ENCODE measurements around the gene SMURF1. TPM values are rescaled to one million over a fixed set of nuclear protein-coding genes. Genes with fewer than 3 reads are reported as not detected.

Gene SMURF1
- total RNA-seq, 1 experiment from 2014 or later: 30.2 TPM

DNA sequence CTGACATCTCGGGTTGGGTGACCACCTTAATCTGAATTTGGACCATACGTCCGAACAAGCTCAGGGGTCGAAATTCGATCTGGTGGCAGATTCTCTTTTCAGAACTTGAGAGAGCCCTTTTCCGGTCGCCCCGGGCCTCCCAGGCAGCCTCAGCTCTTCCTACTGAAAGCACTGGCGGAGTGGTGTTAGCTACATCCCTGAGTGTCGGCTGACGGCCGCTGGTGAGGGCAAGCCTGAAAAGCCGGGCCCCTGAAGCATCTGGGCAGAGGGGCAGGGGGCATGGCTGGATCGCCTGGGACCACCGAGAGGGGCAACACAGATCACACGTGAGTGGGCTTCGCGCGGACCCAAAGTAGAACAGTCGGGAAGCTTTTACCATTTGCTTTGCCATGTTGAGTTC lies 116.1 kb downstream of the SMURF1 start:
- POLR2A ChIA-PET (ENCODE audit: unreplicated experiment): no interaction called here
- Histone ChIP-seq H2AFZ (ENCODE audit: low read length) (no peak overlapping the region), H3K27me3 (ENCODE audit: low read length) (no peaks in the 10 kb centered on the region), H3K4me3 (ENCODE audit: low read length) (no peak overlapping the region), H4K20me1 (ENCODE audit: low read length) (no peaks in the 10 kb centered on the region; the same call in 1 of the 2 replicates), H3K79me2 (ENCODE audit: low read length) (no peaks in the 10 kb centered on the region), H3K4me1 (ENCODE audit: insufficient read depth, low read length) (peaks cover 10% of the 10 kb centered on the region), H3K27ac (ENCODE audit: low read length) (no peak overlapping the region), H3K9me3 (ENCODE audit: low read length) (no peaks in the 10 kb centered on the region), H3K36me3 (ENCODE audit: low read depth, low read length) (peaks cover 46% of the 10 kb centered on the region), H3F3A (ENCODE audit: low read length, unreplicated experiment) (no peaks in the 10 kb centered on the region), H3K9ac (ENCODE audit: low read length) (no peak overlapping the region), H3K9me2 (replicated peaks; ENCODE audit: low read length) (no peaks in the 10 kb centered on the region), H3K4me2 (ENCODE audit: low read length) (no peak overlapping the region)
- BruUV-seq (replicated peaks): no TSS peak
- no peak for TF ChIP-seq EZH2 (IDR thresholded peaks at IDR 0.05; ENCODE audit: low read length, unreplicated experiment)
- TF ChIP-seq EZH2phosphoT487 (IDR thresholded peaks at IDR 0.05; ENCODE audit: borderline replicate concordance, low read length): no peak
- TF ChIP-seq CTCF (conservative IDR thresholded peaks at IDR 0.05; ENCODE audit: low read depth, low read length): no peak
- intact Hi-C loops (cut with micrococcal nuclease): no loop called here
- ATAC-seq (no peak), DNase-seq (no peak)
- CTCF ChIA-PET: no interaction called here

DNA sequence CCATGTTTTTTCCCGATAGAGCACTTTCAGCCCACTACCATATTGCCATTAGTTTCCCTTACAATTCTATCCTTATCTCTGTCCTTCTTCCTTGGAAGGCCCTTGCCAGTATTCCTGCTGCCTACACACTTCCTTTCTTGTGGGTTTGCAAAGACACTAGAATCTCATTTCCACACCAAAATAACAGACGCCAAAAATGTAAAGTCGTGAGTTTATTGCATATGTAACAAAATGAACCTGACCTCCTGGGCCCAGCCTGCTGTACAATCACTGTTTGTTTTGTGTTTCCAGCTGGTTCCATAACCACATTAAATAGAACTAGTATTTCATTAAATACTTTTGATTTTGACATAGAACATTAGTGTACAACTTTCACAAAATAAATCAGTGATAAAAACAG lies 116.7 kb downstream of the SMURF1 start:
- no peaks in the 10 kb centered on the region for H3F3A ChIP-seq (ENCODE audit: low read length, unreplicated experiment)
- peaks cover 43% of the 10 kb centered on the region for H3K36me3 ChIP-seq (ENCODE audit: low read depth, low read length)
- no peaks in the 10 kb centered on the region for H3K9me3 ChIP-seq (ENCODE audit: low read length)
- DNase-seq (no peak), ATAC-seq (no peak)
- CTCF ChIA-PET: no interaction called here
- no peaks in the 10 kb centered on the region for H3K79me2 ChIP-seq (ENCODE audit: low read length)
- POLR2A ChIA-PET (ENCODE audit: unreplicated experiment): no interaction called here
- TF ChIP-seq EZH2phosphoT487 (IDR thresholded peaks at IDR 0.05; ENCODE audit: borderline replicate concordance, low read length) (no peak), CTCF (conservative IDR thresholded peaks at IDR 0.05; ENCODE audit: low read depth, low read length) (no peak), EZH2 (IDR thresholded peaks at IDR 0.05; ENCODE audit: low read length, unreplicated experiment) (no peak)
- no peaks in the 10 kb centered on the region for H3K27me3 ChIP-seq (ENCODE audit: low read length)
- intact Hi-C loops (cut with micrococcal nuclease): no loop called here
- H2AFZ ChIP-seq (ENCODE audit: low read length): no peak overlapping the region
- H4K20me1 ChIP-seq (ENCODE audit: low read length): no peaks in the 10 kb centered on the region; the same call in 1 of the 2 replicates
- BruUV-seq (replicated peaks): no TSS peak
- no peaks in the 10 kb centered on the region for H3K9me2 ChIP-seq (replicated peaks; ENCODE audit: low read length)
- no peak overlapping the region for H3K27ac ChIP-seq (ENCODE audit: low read length)
- peaks cover 10% of the 10 kb centered on the region for H3K4me1 ChIP-seq (ENCODE audit: insufficient read depth, low read length)
- H3K9ac ChIP-seq (ENCODE audit: low read length): no peak overlapping the region
- no peak overlapping the region for H3K4me2 ChIP-seq (ENCODE audit: low read length)
- H3K4me3 ChIP-seq (ENCODE audit: low read length): no peak overlapping the region

- DNase-seq (no peak), ATAC-seq (no peak)
- Histone ChIP-seq H3K9me2 (replicated peaks; ENCODE audit: low read length) (no peaks in the 10 kb centered on the region), H3K27me3 (ENCODE audit: low read length) (no peaks in the 10 kb centered on the region), H3K9ac (ENCODE audit: low read length) (no peak overlapping the region), H3K4me3 (ENCODE audit: low read length) (no peak overlapping the region), H3K36me3 (ENCODE audit: low read depth, low read length) (peaks cover 19% of the 10 kb centered on the region), H2AFZ (ENCODE audit: low read length) (no peak overlapping the region), H3K79me2 (ENCODE audit: low read length) (no peaks in the 10 kb centered on the region), H3K9me3 (ENCODE audit: low read length) (no peaks in the 10 kb centered on the region), H3K4me2 (ENCODE audit: low read length) (no peak overlapping the region), H4K20me1 (ENCODE audit: low read length) (no peaks in the 10 kb centered on the region; the same call in 1 of the 2 replicates), H3K4me1 (ENCODE audit: insufficient read depth, low read length) (no peaks in the 10 kb centered on the region), H3F3A (ENCODE audit: low read length, unreplicated experiment) (peaks cover 5% of the 10 kb centered on the region), H3K27ac (ENCODE audit: low read length) (no peak overlapping the region)
- TF ChIP-seq EZH2phosphoT487 (IDR thresholded peaks at IDR 0.05; ENCODE audit: borderline replicate concordance, low read length) (no peak), EZH2 (IDR thresholded peaks at IDR 0.05; ENCODE audit: low read length, unreplicated experiment) (no peak)
- no TSS peak for BruUV-seq (replicated peaks)
- ChIA-PET CTCF (no interaction called here), POLR2A (ENCODE audit: unreplicated experiment) (no interaction called here)
- intact Hi-C loops (cut with micrococcal nuclease): no loop called here
These were observed 119.8 kb downstream of the SMURF1 start for GRCh38 chr7:99024066-99024465.

All from PC-3 (cell line).